WTC11 (cell line): Measurements from ENCODE around the gene PGM2L1.

Experiments
- RELA ChIP-seq: sonication (generic); formaldehyde crosslinking; IDR thresholded peaks from 2 replicates; pipeline ENCODE4 v1.8.1; 2022; ENCODE audit warnings: missing genetic modification reagents, mild to moderate bottlenecking, borderline replicate concordance
- TF ChIP-seq, protein P1 (sequence below): fragments of 200-600 bp; IDR thresholded peaks from 2 replicates; pipeline ENCODE4 v1.8.0; 2022; ENCODE audit warnings: antibody characterized with exemption

GRCh38 chr11:74355626-74356025, 42.6 kb downstream of the PGM2L1 start:
- TF ChIP-seq RELA (CRISPR knock-in tag) = no peak
- TF ChIP-seq, protein P1, sequence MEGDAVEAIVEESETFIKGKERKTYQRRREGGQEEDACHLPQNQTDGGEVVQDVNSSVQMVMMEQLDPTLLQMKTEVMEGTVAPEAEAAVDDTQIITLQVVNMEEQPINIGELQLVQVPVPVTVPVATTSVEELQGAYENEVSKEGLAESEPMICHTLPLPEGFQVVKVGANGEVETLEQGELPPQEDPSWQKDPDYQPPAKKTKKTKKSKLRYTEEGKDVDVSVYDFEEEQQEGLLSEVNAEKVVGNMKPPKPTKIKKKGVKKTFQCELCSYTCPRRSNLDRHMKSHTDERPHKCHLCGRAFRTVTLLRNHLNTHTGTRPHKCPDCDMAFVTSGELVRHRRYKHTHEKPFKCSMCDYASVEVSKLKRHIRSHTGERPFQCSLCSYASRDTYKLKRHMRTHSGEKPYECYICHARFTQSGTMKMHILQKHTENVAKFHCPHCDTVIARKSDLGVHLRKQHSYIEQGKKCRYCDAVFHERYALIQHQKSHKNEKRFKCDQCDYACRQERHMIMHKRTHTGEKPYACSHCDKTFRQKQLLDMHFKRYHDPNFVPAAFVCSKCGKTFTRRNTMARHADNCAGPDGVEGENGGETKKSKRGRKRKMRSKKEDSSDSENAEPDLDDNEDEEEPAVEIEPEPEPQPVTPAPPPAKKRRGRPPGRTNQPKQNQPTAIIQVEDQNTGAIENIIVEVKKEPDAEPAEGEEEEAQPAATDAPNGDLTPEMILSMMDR = no peak
